ENCODE measurements around the gene GINS2.

The GINS2 gene

DNA sequence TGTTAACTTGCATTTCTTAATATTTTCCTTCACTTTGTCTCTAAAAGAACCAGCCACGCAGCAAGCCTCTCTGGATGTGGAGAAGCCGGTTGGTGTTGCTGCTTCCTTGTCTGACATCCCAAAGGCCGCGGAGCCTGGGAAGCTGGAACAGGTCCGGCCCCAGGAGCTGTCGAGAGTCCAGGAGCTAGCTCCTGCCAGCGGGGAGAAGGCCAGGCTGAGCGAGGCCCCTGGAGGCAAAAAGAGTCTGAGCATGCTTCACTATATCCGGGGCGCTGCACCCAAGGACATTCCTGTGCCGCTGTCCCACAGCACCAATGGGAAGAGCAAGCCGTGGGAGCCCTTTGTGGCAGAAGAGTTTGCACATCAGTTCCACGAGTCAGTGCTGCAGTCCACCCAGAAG, 22.8 kb downstream of the GINS2 start:
- no peak overlapping the region for H3K4me3 ChIP-seq
- no peaks in the 10 kb centered on the region for H3K9me3 ChIP-seq (replicated peaks in 1 of 11)
- H3K4me2 ChIP-seq: no peak overlapping the region
- H3K36me3 ChIP-seq: peaks cover 99 to 100% (median 100%) of the 10 kb centered on the region in 11 experiments
- no peaks in the 10 kb centered on the region for H3K27me3 ChIP-seq
- no peak overlapping the region for H3K9ac ChIP-seq
- no peak for TF ChIP-seq Cebpa-rat (IDR thresholded peaks at IDR 0.05)
- no peak overlapping the region for H3K27ac ChIP-seq
- H3K4me1 ChIP-seq: no peaks in the 10 kb centered on the region; a peak in 1 of 20 replicates
- peaks cover 0 to 84% (median 60%) of the 10 kb centered on the region in 11 experiments; a peak in 19 of 22 replicates for H4K20me1 ChIP-seq

GRCh38 chr16:85665373-85665740, 23.4 kb downstream of the GINS2 start:
- Histone ChIP-seq H4K20me1 (peaks cover 0 to 81% (median 55%) of the 10 kb centered on the region in 11 experiments; a peak in 19 of 22 replicates), H3K4me3 (no peak overlapping the region), H3K4me2 (no peak overlapping the region), H3K27ac (no peak overlapping the region), H3K9me3 (replicated peaks in 1 of 11) (no peaks in the 10 kb centered on the region), H3K9ac (no peak overlapping the region), H3K4me1 (no peaks in the 10 kb centered on the region; a peak in 1 of 20 replicates), H3K27me3 (no peaks in the 10 kb centered on the region), H3K36me3 (peaks cover 96 to 100% (median 100%) of the 10 kb centered on the region in 11 experiments)
- TF ChIP-seq Cebpa-rat (IDR thresholded peaks at IDR 0.05): no peak

- Histone ChIP-seq H3K27me3 (no peaks in the 10 kb centered on the region), H3K4me1 (no peaks in the 10 kb centered on the region; a peak in 1 of 20 replicates), H3K4me2 (no peak overlapping the region), H3K27ac (no peak overlapping the region), H4K20me1 (peaks cover 5 to 83% (median 56%) of the 10 kb centered on the region in 11 experiments; a peak in 19 of 22 replicates), H3K9ac (no peak overlapping the region), H3K4me3 (no peak overlapping the region), H3K36me3 (peaks cover 95 to 100% (median 100%) of the 10 kb centered on the region in 11 experiments), H3K9me3 (replicated peaks in 1 of 11) (no peaks in the 10 kb centered on the region)
- no peak for TF ChIP-seq Cebpa-rat (IDR thresholded peaks at IDR 0.05)
These were observed 24.0 kb downstream of the GINS2 start for GRCh38 chr16:85664580-85665372.

- H3K36me3 ChIP-seq: peaks cover 92 to 100% (median 98%) of the 10 kb centered on the region in 11 experiments
- H3K27ac ChIP-seq: no peak overlapping the region
- no peak overlapping the region for H3K9ac ChIP-seq
- H4K20me1 ChIP-seq: peaks cover 5 to 87% (median 56%) of the 10 kb centered on the region in 11 experiments; a peak in 20 of 22 replicates
- no peaks in the 10 kb centered on the region for H3K27me3 ChIP-seq
- no peaks in the 10 kb centered on the region for H3K4me1 ChIP-seq
- no peak overlapping the region for H3K4me3 ChIP-seq
- no peak for TF ChIP-seq Cebpa-rat (IDR thresholded peaks at IDR 0.05)
- H3K9me3 ChIP-seq (replicated peaks in 1 of 11): no peaks in the 10 kb centered on the region
- H3K4me2 ChIP-seq: no peak overlapping the region
These were observed 24.8 kb downstream of the GINS2 start for GRCh38 chr16:85663891-85664321.

DNA sequence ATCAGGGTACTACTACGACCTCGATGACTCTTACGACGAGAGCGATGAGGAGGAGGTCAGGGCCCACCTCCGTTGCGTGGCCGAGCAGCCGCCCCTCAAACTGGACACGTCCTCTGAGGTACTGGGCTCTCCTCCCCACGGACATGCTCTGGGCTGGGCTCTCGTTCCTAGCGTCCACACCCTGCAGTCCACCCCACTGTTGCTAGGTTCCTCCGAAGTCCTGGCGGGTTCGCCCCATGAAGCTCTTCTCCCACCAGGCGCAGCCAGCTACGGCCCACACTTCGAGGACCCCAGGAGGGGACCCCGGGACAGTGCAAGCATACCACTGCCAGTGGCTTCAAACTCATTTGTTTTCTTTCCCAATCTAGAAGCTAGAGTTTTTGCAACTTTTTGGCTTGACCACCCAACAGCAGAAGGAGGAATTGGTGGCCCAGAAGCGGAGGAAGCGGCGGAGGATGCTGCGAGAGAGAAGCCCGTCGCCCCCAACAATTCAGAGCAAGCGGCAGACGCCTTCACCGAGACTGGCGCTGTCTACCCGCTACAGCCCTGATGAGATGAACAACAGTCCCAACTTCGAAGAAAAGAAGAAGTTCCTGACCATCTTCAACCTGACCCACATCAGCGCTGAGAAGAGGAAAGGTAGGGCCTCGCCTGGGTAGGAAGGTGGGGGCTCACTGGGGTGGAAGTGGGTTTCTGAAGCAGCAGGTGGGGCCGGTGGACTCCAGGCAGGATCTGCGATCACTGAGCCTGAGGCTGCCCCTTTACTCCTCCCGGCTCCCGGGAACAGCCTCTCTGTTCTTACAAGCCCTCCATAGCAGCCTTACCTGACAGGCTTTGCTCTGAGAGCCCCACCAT, 25.6 kb downstream of the GINS2 start:
- no peaks in the 10 kb centered on the region for H3K27me3 ChIP-seq
- H3K9me3 ChIP-seq (replicated peaks in 1 of 11): no peaks in the 10 kb centered on the region
- H3K9ac ChIP-seq: peak overlapping the region in 1 of 11 experiments; percentile 5; a peak in 1 of 22 replicates
- peaks cover 7 to 88% (median 59%) of the 10 kb centered on the region in 11 experiments; a peak in 20 of 22 replicates for H4K20me1 ChIP-seq
- no peak overlapping the region for H3K4me2 ChIP-seq
- H3K4me3 ChIP-seq: no peak overlapping the region
- TF ChIP-seq Cebpa-rat (IDR thresholded peaks at IDR 0.05): no peak
- H3K4me1 ChIP-seq: no peaks in the 10 kb centered on the region
- H3K27ac ChIP-seq: no peak overlapping the region
- peaks cover 93 to 100% (median 98%) of the 10 kb centered on the region in 11 experiments for H3K36me3 ChIP-seq

GRCh38 chr16:85662482-85662812, 26.3 kb downstream of the GINS2 start:
- Histone ChIP-seq H3K27ac (no peak overlapping the region), H4K20me1 (peaks cover 10 to 89% (median 58%) of the 10 kb centered on the region in 11 experiments; a peak in 20 of 22 replicates), H3K4me3 (no peak overlapping the region), H3K4me2 (no peak overlapping the region), H3K36me3 (peaks cover 93 to 100% (median 98%) of the 10 kb centered on the region in 11 experiments), H3K9ac (peak overlapping the region in 1 of 11 experiments; percentile 5; a peak in 1 of 22 replicates), H3K9me3 (replicated peaks in 1 of 11) (no peaks in the 10 kb centered on the region), H3K4me1 (no peaks in the 10 kb centered on the region), H3K27me3 (no peaks in the 10 kb centered on the region)
- TF ChIP-seq Cebpa-rat (IDR thresholded peaks at IDR 0.05): no peak

DNA sequence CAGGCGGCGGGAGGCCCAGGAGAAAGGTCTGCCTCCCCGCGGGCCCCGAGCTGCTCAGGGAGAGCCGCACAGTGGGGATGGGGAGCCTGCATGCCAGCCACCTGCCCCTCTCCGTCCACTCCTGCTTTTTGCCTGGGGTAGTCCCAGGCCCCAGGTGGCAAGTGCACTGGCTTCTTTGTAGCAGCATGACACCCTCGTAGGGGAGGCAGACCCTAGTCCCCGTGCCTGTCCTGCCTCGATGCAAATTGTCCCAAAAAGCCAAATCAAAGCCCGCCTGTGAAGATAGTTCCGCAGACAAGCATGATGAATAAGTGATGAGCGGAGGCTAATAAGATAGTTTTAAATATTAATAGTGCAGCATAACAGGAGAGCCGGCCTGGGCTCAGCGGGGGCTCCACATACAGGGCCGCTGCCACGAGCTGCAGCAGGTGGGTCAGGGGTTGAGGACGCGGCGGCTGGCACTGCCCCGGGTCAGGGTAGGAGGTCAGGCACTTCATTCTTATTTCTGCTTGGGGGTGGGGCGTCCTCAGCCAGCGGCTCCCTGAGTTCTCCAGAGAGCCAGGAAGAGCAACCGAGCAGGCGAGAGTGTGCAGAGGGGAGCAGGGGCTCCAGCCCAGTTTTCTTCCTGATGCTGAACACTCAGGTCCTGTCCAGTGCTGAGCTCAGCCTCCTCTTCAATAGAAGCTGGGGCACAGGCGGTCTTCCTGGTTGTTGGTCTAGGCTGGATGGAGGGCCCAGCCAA, 26.8 kb downstream of the GINS2 start:
- Histone ChIP-seq H3K4me3 (no peak overlapping the region), H3K4me2 (no peak overlapping the region), H3K27me3 (no peaks in the 10 kb centered on the region), H3K36me3 (peaks cover 93 to 100% (median 98%) of the 10 kb centered on the region in 11 experiments), H4K20me1 (peaks cover 10 to 90% (median 59%) of the 10 kb centered on the region in 11 experiments; a peak in 20 of 22 replicates), H3K9ac (peak overlapping the region in 2 of 11 experiments; percentile 5 to 8; a peak in 2 of 22 replicates), H3K27ac (no peak overlapping the region; a peak in 1 of 22 replicates), H3K4me1 (no peaks in the 10 kb centered on the region), H3K9me3 (replicated peaks in 1 of 11) (no peaks in the 10 kb centered on the region)
- TF ChIP-seq Cebpa-rat (IDR thresholded peaks at IDR 0.05): no peak

- no peak overlapping the region for H3K4me3 ChIP-seq
- H3K4me2 ChIP-seq: no peak overlapping the region
- TF ChIP-seq Cebpa-rat (IDR thresholded peaks at IDR 0.05): no peak
- no peaks in the 10 kb centered on the region for H3K4me1 ChIP-seq
- peak overlapping the region in 1 of 11 experiments; percentile 8; a peak in 1 of 22 replicates for H3K9ac ChIP-seq
- H3K36me3 ChIP-seq: peaks cover 93 to 100% (median 98%) of the 10 kb centered on the region in 11 experiments
- no peaks in the 10 kb centered on the region for H3K27me3 ChIP-seq
- no peak overlapping the region; a peak in 1 of 22 replicates for H3K27ac ChIP-seq
- H3K9me3 ChIP-seq (replicated peaks in 1 of 11): no peaks in the 10 kb centered on the region
- peaks cover 10 to 94% (median 67%) of the 10 kb centered on the region in 11 experiments; a peak in 20 of 22 replicates for H4K20me1 ChIP-seq
These were observed 27.7 kb downstream of the GINS2 start for GRCh38 chr16:85660843-85661739.

All from BLaER1 treated with 17β-estradiol and CSF1 and Interleukin-3, amounts not matched to agents 10 nM and 100 nM (cell line).